Stimulated activated CD4-positive, alpha-beta T cell treated with anti-CD3 and anti-CD28 coated beads, Interleukin-4, amount 100 ng/mL, for 4 hours (primary cell): ENCODE results near the gene RAF1.
"Not testable (repeated sequence)": the region's sequence is repeated elsewhere in the genome, so short reads cannot be mapped to it uniquely, and the experiment has no call there.

ENCODE experiments used
- DNase-seq, 2 experiments: peaks; one replicate each; pipeline ENCODE4 v3.0.0-alpha.2; 2020

RAF1 gene

GRCh38 chr3:12556690-12557472 lies 107.0 kb downstream of the RAF1 start, which contains the start of gene MKRN2:
MKRN2 (plus strand) TSS chr3:12557087; CDS start chr3:12557151, 64 bp downstream.
- peak; percentile 78 to 85 for DNase-seq

- DNase-seq: no peak
These were observed 107.6 kb downstream of the RAF1 start for GRCh38 chr3:12556314-12556689.

GRCh38 chr3:12553921-12554391 lies 110.0 kb downstream of the RAF1 start:
- DNase-seq: no peak

- no peak for DNase-seq
These were observed 113.8 kb downstream of the RAF1 start for GRCh38 chr3:12549971-12550760.

GRCh38 chr3:12545473-12545791 lies 118.5 kb downstream of the RAF1 start, which contains the start of gene MKRN2OS:
MKRN2OS (minus strand) TSS chr3:12545499; CDS start chr3:12545464, 35 bp downstream.
- DNase-seq: no peak

- DNase-seq: no peak
These were observed 119.1 kb downstream of the RAF1 start for GRCh38 chr3:12544652-12545472.

GRCh38 chr3:12543497-12543896 lies 120.4 kb downstream of the RAF1 start:
- DNase-seq: not testable (repeated sequence)

GRCh38 chr3:12541625-12542024 lies 122.3 kb downstream of the RAF1 start:
- DNase-seq: no peak

- DNase-seq: no peak
These were observed 127.5 kb downstream of the RAF1 start for GRCh38 chr3:12536423-12536822.
